ENCODE measurements around the gene ABCB10. TPM values are rescaled to one million over a fixed set of nuclear protein-coding genes. Genes with fewer than 3 reads are reported as not detected.

ABCB10 gene
- total and polyA plus RNA-seq, 2 experiments from 2014 or later: 7.6 to 25.2 TPM

DNA sequence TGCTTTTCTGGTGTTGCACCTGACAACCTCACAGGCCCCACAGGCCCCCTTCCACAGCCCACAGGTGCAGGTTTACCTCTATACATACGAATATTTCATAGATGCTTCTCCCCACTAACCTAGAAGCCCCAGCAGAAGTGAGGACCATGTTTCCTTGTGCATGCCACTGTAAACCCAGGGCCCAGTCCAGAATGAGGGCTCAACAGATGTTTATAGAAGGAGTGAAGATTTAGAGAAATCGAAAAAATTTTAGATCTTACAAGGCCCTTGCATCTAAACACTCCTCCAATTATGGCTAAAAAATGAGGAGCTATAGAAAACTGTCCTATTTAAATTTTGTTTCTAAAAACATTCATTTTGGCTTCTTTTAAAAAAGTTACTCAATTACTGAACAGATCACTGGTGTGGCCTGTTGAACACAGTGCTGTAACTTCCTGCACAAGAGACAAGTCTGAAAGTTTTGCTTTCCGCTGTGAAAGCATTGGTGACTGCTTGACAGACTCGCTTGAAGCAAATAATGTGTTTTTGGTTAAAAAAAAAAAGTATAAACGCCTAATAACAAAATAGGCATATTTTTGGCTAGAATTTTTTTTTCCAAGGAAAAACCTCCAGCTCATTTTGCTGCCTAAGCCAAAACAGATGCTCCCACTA lies 1.2 kb downstream of the ABCB10 start:
- Histone ChIP-seq H3K4me2 (ENCODE audit: unreplicated experiment) (peak overlapping the region; percentile 84), H3K4me1 (ENCODE audit: insufficient read depth) (peaks cover 16% of the 10 kb centered on the region), H2AFZ (peak overlapping the region; percentile 69), H3K79me2 (ENCODE audit: insufficient read depth) (peaks cover 56% of the 10 kb centered on the region), H3K4me3 (peak overlapping the region; percentile 98), H3F3A (ENCODE audit: insufficient read depth) (no peaks in the 10 kb centered on the region), H3K27ac (peak overlapping the region; percentile 16), H3K9me3 (ENCODE audit: low read depth) (no peaks in the 10 kb centered on the region), H4K20me1 (ENCODE audit: insufficient read depth) (no peaks in the 10 kb centered on the region), H3K27me3 (replicated peaks; ENCODE audit: insufficient read depth) (no peaks in the 10 kb centered on the region), H3K36me3 (ENCODE audit: low read depth) (no peaks in the 10 kb centered on the region), H3K9ac (peak overlapping the region; percentile 76), H3K9me2 (ENCODE audit: insufficient read depth) (no peaks in the 10 kb centered on the region)
- peak; percentile 64 for DNase-seq
- WGBS, 2 experiments (ENCODE audit: low coverage in 1 of 2, low lambda C conversion rate in 2 of 2, missing lambda C conversion rate in 2 of 2): 27 to 34% methylated on average over 5 of the region's 5 CpGs
- TF ChIP-seq EZH2phosphoT487 (IDR thresholded peaks at IDR 0.05; ENCODE audit: insufficient read depth, low read depth) (no peak), EZH2 (IDR thresholded peaks at IDR 0.05; ENCODE audit: insufficient read depth, poor library complexity, severe bottlenecking) (no peak)
- in situ Hi-C loops (cut with MboI): no loop called here

DNA sequence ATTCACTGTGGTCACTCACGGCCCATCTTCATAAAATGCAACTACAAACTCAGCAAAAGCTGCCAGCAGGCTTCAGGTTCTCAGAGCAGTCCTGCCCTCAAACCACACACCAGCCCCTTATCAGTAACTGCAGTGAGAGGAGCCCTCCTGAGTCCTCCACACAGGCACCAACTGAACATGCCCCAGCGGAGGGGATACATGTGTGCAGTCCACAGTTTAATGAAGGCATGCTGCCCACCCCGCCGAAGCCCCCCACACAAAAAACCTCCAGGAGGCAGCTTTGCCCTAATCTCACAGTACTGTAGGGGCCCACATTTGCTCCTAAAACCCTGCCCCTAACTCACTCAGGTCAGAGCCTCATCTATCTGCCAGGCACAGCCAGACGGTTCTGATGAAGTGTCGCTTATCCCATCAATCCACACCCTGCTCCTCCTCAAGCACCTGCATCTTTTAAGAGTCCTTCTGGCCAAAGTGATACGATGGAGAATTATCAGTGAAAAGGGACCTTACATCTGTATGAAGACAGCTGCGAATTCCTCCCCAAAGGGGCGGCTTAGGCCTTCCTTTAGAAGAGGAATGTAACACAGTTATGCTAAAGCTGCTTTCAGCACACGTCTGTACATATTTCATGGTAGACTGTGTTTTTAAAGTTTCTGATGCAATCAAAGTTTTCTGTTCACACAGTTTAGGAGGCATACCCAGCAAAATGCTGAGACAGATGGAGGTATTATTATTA lies 3.5 kb downstream of the ABCB10 start:
- Histone ChIP-seq H3K4me1 (ENCODE audit: insufficient read depth) (peaks cover 16% of the 10 kb centered on the region), H3F3A (ENCODE audit: insufficient read depth) (no peaks in the 10 kb centered on the region), H3K4me2 (ENCODE audit: unreplicated experiment) (no peak overlapping the region), H3K27ac (no peak overlapping the region), H3K9me2 (ENCODE audit: insufficient read depth) (no peaks in the 10 kb centered on the region), H3K27me3 (replicated peaks; ENCODE audit: insufficient read depth) (no peaks in the 10 kb centered on the region), H3K4me3 (no peak overlapping the region), H3K9ac (0 out of 2 replicates have a peak overlapping the region, but pooled peaks have one; percentile 2), H3K9me3 (ENCODE audit: low read depth) (no peaks in the 10 kb centered on the region), H2AFZ (no peak overlapping the region), H3K36me3 (ENCODE audit: low read depth) (no peaks in the 10 kb centered on the region), H4K20me1 (ENCODE audit: insufficient read depth) (no peaks in the 10 kb centered on the region), H3K79me2 (ENCODE audit: insufficient read depth) (peaks cover 79% of the 10 kb centered on the region)
- in situ Hi-C loops (cut with MboI): no loop called here
- DNase-seq: no peak
- TF ChIP-seq EZH2phosphoT487 (IDR thresholded peaks at IDR 0.05; ENCODE audit: insufficient read depth, low read depth) (no peak), EZH2 (IDR thresholded peaks at IDR 0.05; ENCODE audit: insufficient read depth, poor library complexity, severe bottlenecking) (no peak)
- 68 to 74% methylated on average over 9 to 10 of the region's 10 CpGs for WGBS, 2 experiments (ENCODE audit: low coverage in 1 of 2, low lambda C conversion rate in 2 of 2, missing lambda C conversion rate in 2 of 2)

DNA sequence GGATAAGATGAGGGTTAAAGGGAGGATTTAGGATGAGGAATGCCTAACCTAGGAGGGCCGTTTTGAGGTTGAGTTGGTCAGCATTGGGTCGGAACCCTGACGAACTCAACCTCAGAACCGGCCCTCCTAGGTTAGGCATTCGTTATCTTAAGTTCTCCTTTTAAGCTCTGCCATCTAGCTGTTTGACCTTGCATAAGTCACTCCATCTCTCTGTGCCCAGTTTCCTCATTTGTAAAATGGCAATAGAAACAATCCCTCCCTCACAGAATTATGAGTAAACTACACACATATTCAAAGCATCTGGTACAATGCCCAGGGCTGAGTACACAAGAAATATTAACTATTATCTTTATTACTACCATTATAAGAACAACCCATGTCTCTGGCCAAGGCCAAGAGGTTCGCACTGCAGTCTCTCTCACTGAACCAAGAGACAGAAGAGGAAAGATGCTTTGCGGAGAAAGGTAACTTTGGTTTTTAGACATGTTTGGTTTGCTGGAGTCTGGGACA lies 4.8 kb downstream of the ABCB10 start:
- Histone ChIP-seq H3K36me3 (ENCODE audit: low read depth) (no peaks in the 10 kb centered on the region; the same call in 1 of the 2 replicates), H3K9me2 (ENCODE audit: insufficient read depth) (no peaks in the 10 kb centered on the region), H3F3A (ENCODE audit: insufficient read depth) (no peaks in the 10 kb centered on the region), H4K20me1 (ENCODE audit: insufficient read depth) (no peaks in the 10 kb centered on the region), H2AFZ (no peak overlapping the region), H3K79me2 (ENCODE audit: insufficient read depth) (peaks cover 91% of the 10 kb centered on the region), H3K4me1 (ENCODE audit: insufficient read depth) (peaks cover 16% of the 10 kb centered on the region), H3K4me3 (no peak overlapping the region), H3K27ac (no peak overlapping the region), H3K9me3 (ENCODE audit: low read depth) (no peaks in the 10 kb centered on the region), H3K27me3 (replicated peaks; ENCODE audit: insufficient read depth) (no peaks in the 10 kb centered on the region), H3K4me2 (ENCODE audit: unreplicated experiment) (no peak overlapping the region), H3K9ac (no peak overlapping the region)
- TF ChIP-seq EZH2phosphoT487 (IDR thresholded peaks at IDR 0.05; ENCODE audit: insufficient read depth, low read depth) (no peak), EZH2 (IDR thresholded peaks at IDR 0.05; ENCODE audit: insufficient read depth, poor library complexity, severe bottlenecking) (no peak)
- peak; percentile 33 for DNase-seq
- WGBS, 2 experiments (ENCODE audit: low coverage in 1 of 2, low lambda C conversion rate in 2 of 2, missing lambda C conversion rate in 2 of 2): 86 to 87% methylated on average over 7 of the region's 7 CpGs
- in situ Hi-C loops (cut with MboI): no loop called here

DNA sequence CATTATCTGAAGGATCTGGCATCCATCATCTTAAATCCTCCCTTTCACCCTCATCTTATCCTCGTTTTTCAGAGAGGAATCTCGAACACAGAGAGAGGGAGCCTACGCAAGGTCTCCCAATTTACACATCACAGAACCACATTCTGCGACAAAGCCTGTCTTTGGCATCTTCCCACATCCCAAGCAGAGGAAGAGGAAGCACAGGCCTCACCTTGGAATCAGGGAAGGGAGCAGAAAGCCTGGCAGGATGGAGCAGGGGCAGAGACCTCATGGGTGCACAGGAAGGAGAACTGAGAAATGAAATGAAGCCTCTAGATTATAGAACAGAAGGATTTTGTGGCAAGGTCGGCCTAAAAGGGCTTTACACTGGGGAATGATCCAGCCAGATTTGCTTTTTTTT lies 5.8 kb downstream of the ABCB10 start:
- Histone ChIP-seq H4K20me1 (ENCODE audit: insufficient read depth) (no peaks in the 10 kb centered on the region), H3K4me3 (no peak overlapping the region), H3K4me2 (ENCODE audit: unreplicated experiment) (no peak overlapping the region), H3K9me3 (ENCODE audit: low read depth) (no peaks in the 10 kb centered on the region), H3F3A (ENCODE audit: insufficient read depth) (no peaks in the 10 kb centered on the region), H2AFZ (no peak overlapping the region), H3K4me1 (ENCODE audit: insufficient read depth) (peaks cover 16% of the 10 kb centered on the region), H3K27ac (no peak overlapping the region), H3K9me2 (ENCODE audit: insufficient read depth) (no peaks in the 10 kb centered on the region), H3K9ac (no peak overlapping the region), H3K79me2 (ENCODE audit: insufficient read depth) (peaks cover 95% of the 10 kb centered on the region), H3K27me3 (replicated peaks; ENCODE audit: insufficient read depth) (no peaks in the 10 kb centered on the region), H3K36me3 (ENCODE audit: low read depth) (no peaks in the 10 kb centered on the region; the same call in 1 of the 2 replicates)
- no peak for DNase-seq
- TF ChIP-seq EZH2 (IDR thresholded peaks at IDR 0.05; ENCODE audit: insufficient read depth, poor library complexity, severe bottlenecking): no peak
- no peak for TF ChIP-seq EZH2phosphoT487 (IDR thresholded peaks at IDR 0.05; ENCODE audit: insufficient read depth, low read depth)
- WGBS, 2 experiments (ENCODE audit: low coverage in 1 of 2, low lambda C conversion rate in 2 of 2, missing lambda C conversion rate in 2 of 2): 75 to 78% methylated on average over 5 of the region's 5 CpGs
- in situ Hi-C loops (cut with MboI): no loop called here
